Measurements from ENCODE around the gene AMPD2.

GRCh38 chr1:109641078-109641740 lies 21.6 kb downstream of the AMPD2 start:
- TF ChIP-seq EP300 (IDR thresholded peaks at IDR 0.05) (no peak), CTCF (IDR thresholded peaks at IDR 0.05) (no peak), NFE2L2 (conservative IDR thresholded peaks at IDR 0.05; ENCODE audit: low read length) (no peak)
